NCI-H2029 (cell line): Measurements from ENCODE around the gene S100G.

Experiments used
- DNase-seq: peaks from one replicate; lab custom pipeline; 2025; lab: John Stamatoyannopoulos, UW

The S100G gene

DNA sequence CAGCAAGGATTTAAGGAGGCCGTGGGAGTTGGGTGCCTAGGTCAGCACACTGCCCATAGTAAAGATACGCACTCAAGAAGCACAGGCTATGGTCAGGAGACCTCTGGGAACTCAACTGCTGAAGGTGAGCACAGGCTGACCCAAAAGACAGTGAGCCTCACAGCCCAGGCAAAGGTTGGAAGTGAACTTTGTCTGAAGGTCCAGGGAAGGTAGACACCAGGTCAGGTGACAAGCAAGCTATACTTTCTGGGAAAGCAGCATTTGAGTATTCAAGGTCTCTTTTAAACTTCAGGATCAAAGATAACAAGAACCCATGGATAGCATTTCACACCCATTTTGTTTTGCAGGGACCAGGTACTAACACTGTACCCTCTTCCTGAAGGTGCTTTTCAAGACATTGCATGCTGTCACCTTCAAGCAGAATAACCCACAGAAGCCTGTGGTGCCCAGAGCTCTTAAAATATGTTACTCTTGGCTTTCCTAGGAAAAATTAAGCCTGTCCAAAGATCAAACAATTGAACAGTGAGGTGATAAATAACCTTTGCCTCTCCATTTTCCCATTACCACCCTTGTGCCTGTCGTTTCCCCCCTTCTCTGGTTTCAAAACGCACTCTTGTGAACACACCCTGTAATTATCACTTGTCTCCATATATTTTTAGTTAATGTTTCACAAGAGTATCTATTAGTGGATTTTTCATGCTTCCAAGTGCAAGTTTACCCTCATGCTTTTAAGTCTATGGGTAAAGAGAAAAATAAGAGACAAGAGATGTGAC is 3.4 kb upstream of the S100G start:
- DNase-seq = no peak

DNA sequence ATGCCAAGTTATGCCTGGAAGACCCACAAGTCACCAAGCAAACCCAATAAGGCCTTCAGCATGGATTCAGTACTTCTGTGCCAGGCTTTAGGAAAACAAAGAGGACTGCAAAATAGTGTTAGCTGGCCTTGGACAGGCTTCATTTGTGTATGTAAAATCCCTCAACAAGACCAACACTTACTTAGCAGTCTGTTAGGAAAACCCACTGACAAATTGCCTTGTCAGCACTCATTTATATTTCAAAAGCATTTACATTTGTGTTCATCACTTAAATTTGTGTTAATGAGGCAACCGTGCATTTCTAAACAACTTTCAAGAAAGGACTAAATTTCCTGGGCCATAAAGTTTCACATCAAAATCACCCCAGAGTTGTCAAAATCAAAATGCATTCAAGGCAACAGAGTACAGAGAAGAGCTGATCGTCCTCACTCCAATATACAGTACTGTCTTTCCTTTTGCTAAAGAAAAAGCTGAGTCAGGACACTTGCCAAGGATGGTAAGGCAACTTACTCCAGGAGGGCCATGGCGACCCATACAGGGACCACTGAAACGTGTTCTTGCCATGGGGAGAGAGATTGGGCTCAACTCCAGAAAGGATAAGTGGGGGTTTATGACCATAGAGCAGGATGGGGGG is 1.6 kb downstream of the S100G start:
- no peak for DNase-seq

GRCh38 chrX:16653424-16653823 is 3.5 kb downstream of the S100G start:
- no peak for DNase-seq

DNA sequence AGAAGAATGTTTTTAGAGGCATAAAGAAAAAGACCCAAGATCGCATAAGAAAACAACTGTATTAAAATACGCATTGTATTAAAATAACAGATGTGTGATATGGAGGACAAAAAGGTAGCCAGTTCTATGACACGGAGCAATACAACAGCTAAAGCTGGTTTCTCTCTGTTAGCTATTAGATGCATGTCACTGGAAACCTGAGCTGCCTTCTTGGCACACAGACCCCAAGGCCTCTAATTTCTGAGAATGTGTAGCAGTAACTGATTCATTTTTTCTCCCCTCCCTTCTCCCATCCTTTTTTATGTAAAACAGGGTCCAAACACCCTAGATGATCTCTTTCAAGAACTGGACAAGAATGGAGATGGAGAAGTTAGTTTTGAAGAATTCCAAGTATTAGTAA is 4.1 kb downstream of the S100G start:
- DNase-seq = no peak

GRCh38 chrX:16658284-16658683 is 8.3 kb downstream of the S100G start:
- no peak for DNase-seq

GRCh38 chrX:16659321-16659720 is 9.4 kb downstream of the S100G start:
- no peak for DNase-seq

- no peak for DNase-seq
Measured at GRCh38 chrX:16661495-16661894, 11.5 kb downstream of the S100G start.

DNA sequence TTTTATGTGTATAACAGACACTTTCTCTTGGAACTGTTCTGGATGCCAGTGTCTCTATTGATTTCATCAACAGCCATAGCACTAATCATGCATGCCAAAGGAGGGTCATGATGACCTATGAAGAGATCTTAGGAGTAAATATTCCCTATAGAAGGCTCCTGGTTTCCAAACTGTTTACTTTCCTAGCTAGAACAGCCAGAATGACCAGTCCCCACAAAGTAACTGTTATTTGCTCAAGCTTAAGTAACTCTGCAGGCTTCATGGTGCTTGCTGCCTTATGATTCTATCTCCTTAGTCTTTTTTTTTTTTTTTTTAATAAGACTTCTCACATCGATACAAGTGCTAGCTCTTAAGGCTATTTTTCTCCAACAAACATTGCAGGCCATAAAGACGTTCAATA is 12.4 kb downstream of the S100G start:
- no peak for DNase-seq

GRCh38 chrX:16664074-16664473 is 14.1 kb downstream of the S100G start:
- no peak for DNase-seq

- DNase-seq = no peak
Measured at GRCh38 chrX:16664626-16665025, 14.7 kb downstream of the S100G start.

DNA sequence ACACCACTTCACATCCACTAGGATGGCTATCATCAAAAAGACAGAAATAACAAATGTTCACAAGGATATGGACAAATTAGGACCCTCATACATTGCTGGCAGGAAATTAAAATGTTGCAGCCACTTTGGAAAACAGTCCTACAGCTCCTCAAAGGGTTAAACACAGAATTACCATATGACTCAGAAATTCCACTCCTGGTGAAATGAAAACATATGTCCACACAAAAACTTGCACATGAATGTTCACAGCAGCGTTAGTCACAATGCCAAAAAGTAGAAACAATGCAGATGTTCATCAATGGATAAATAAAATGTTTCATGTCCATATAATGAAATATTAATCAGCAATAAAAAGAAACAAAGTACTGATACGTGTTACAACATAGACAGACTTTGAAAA is 15.1 kb downstream of the S100G start:
- no peak for DNase-seq

DNA sequence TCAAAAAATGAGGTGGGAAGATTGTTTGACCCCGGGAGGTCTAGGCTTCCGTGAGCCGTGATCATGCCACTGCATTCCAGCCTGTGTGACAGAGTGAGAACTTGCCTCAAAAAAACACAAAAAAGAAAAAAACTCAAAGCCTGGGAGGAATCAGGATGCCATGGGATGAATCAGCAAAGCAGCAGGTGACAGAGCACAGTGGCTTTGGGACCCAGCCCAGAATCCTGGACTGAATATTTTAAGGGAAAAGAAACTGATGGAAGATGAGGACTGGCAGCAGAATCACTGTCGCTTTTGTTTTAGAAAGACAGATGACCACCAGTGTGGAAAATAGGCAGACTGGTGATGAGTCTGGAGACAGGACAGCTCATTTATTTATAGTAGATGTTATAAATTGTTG is 16.6 kb downstream of the S100G start:
- no peak for DNase-seq

GRCh38 chrX:16671005-16671404 is 21.0 kb downstream of the S100G start:
- no peak for DNase-seq

DNA sequence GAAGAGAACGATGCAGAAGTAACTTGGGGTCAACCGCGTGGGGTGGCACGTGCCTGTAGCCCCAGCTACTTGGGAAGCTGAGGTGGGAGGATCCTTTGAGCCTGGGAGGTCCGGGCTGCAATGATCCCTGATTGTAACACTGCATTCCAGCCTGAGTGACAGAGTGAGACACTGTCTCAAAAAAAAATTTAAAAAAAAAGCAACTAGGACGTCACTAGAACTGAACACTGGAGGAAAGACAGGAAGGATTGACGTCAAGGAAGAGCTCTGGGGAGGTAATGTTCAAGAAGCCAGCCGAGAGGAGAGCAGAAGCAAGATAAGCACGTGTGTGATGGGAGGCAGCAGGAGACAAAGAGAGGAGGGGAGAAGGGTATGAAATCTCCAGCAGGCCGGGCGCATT is 28.7 kb downstream of the S100G start:
- no peak for DNase-seq

- DNase-seq = no peak
Measured at GRCh38 chrX:16683007-16683664, 33.2 kb downstream of the S100G start.

GRCh38 chrX:16687514-16687913 is 37.6 kb downstream of the S100G start:
- no peak for DNase-seq

DNA sequence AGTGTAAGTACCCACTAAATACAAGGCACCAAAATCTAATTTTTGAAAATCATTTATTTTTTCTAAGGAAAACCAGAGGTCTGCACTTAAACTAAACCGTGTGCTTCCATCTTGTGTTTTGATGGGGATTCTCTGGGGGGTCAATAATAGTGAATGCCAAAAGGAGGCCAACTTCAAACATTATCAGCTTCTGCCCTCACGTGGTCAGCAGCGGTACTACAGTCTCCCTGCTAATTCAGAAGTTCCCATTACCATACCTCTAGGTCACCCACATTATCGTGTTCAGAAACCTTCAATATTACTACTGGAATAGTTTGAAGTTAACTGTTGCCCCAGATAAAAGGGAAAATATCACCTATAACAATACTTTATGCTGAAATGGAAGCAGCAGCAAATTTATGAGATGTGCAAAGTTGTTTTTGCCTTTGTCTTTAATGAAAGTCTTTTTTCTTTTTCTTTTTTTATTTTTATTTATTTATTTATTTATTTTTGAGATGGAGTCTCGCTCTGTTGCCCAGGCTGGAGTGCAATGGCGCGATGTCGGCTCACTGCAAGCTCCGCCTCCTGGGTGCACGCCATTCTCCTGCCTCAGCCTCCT is 45.2 kb downstream of the S100G start:
- no peak for DNase-seq

- DNase-seq = no peak
Measured at GRCh38 chrX:16696956-16697355, 47.0 kb downstream of the S100G start.

DNA sequence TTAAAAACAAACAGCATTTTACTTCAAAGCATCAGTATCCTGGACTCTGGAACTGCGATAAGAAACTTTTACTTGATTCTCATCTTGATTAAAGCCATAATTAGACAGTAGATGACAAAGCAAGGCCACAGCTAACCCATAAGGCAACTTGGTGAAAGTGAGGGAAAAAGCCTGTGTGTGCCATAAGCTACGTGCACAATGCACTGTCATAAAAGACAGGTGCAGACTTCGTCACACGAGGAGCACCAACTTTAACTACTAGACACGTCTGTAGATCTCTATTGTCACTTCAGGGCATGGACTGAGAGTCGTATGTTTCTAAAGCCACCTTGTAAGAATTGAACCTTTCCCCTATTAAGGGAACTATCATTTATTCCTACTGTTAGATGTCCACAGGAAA is 49.4 kb downstream of the S100G start:
- no peak for DNase-seq

- DNase-seq = no peak
Measured at GRCh38 chrX:16700734-16701133, 50.8 kb downstream of the S100G start.

DNA sequence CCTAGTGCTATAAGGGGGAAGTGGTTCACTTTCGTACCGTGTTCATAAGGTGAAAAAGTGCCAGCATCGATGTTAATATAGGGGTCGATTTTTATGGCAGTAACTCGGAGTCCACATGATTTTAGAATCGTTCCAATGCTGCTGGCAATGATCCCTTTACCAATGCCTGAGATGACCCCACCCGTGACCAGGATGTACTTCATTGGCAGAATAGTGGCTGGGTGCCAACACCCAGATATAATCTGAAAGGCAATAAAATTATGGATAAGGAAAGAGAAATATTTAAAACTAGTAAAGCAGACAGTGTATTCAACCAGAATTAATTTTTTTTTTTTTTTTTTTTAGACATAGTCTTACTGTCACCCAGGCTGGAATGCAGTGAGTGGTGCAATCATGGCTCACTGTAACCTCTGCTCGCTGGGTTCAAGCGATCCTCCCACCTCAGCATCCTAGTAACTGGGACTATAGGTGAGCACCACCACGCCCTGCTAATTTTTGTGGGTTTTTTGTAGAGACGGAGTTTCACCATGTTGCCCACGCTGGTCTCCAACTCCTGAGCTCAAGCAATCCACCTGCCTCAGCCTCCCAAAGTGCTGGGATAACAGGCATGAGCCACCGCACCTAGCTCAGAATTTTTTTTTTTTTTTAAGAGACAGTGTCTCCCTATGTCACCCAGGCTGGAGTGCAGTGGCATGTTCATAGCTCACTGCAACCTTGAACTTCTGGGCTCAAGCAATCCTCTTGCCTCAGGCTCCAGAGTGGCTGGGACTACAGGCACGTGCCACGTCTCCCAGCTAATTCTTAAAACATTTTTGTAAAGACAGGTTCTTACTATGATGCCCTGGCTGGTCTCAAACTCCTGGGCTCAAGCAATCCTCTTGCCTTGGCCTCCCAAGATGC is 53.0 kb downstream of the S100G start:
- no peak for DNase-seq
